Vagina (tissue), 2 donors: ENCODE data around the gene IFNL4. TPM values are rescaled to one million over a fixed set of nuclear protein-coding genes. Genes with fewer than 3 reads are reported as not detected.
"Not testable (repeated sequence)": the region's sequence is repeated elsewhere in the genome, so short reads cannot be mapped to it uniquely, and the experiment has no call there.

Experiments
- DNase-seq, 2 donors: peaks; one replicate each; pipeline ENCODE4 v3.0.0-alpha.2; 2017; ENCODE audit errors: extremely low spot score in 2 of 2
- H3K27ac ChIP-seq: fragments of 200-600 bp; sonication (generic); one replicate; pipeline ENCODE4 v1.5.1; 2019
- H3K27me3 ChIP-seq: fragments of 200-600 bp; sonication (generic); one replicate; pipeline ENCODE4 v1.5.1; 2019
- H3K36me3 ChIP-seq, 2 donors: fragments of 200-600 bp; sonication (generic); one replicate each; pipeline ENCODE4 v1.5.1; 2017 to 2019
- H3K4me1 ChIP-seq: fragments of 200-600 bp; sonication (generic); one replicate; pipeline ENCODE4 v1.5.1; 2019
- H3K4me3 ChIP-seq, 2 donors: fragments of 200-600 bp; sonication (generic); 1 replicate in 1 of 2; 2 replicates in 1 of 2; pipeline ENCODE4 v1.5.1; 2016 to 2019
- H3K9me3 ChIP-seq: fragments of 200-600 bp; sonication (generic); one replicate; pipeline ENCODE4 v1.5.1; 2019
- CTCF ChIP-seq, 3 experiments: fragments of 450-650 bp in 2 of 3; fragments of 200-600 bp in 1 of 3; sonication (generic) in 1 of 3; IDR thresholded peaks; one replicate each; pipeline ENCODE4 v1.5.1; 2017 to 2019; ENCODE audit warnings: antibody characterized with exemption in 3 of 3, mild to moderate bottlenecking in 2 of 3, moderate library complexity in 2 of 3
- POLR2A ChIP-seq, 2 donors: fragments of 450-650 bp; IDR thresholded peaks; one replicate each; pipeline ENCODE4 v1.6.1; 2017; ENCODE audit warnings: antibody characterized with exemption in 2 of 2, mild to moderate bottlenecking in 2 of 2, moderate library complexity in 2 of 2
- POLR2AphosphoS5 ChIP-seq, 2 donors: sonication (generic); formaldehyde crosslinking; IDR thresholded peaks; one replicate each; pipeline ENCODE4 v1.9.0; 2017; ENCODE audit warnings: antibody characterized with exemption in 2 of 2, mild to moderate bottlenecking in 2 of 2, low read depth in 1 of 2; ENCODE audit not compliant: insufficient read depth in 1 of 2
- intact Hi-C: fragments of 100-400 bp; cut with DNase I; formaldehyde crosslinking; loops from one replicate; pipeline ENCODE4 v1.15.1; 2023
- total RNA-seq: library from RNA; depleted of rRNA; stranded (reverse); fragments of >200 nt; gene quantifications from one replicate; pipeline ENCODE4 v1.2.3, GENCODE V29; 2016

IFNL4 gene
- total RNA-seq, 1 donor from 2014 or later: not detected

- Histone ChIP-seq H3K4me1 (no peaks in the 10 kb centered on the region), H3K27ac (no peak overlapping the region), H3K36me3 (no peaks in the 10 kb centered on the region), H3K4me3 (no peak overlapping the region), H3K9me3 (no peaks in the 10 kb centered on the region), H3K27me3 (no peaks in the 10 kb centered on the region)
- no peak for DNase-seq
- TF ChIP-seq POLR2AphosphoS5 (IDR thresholded peaks at IDR 0.05; ENCODE audit: insufficient read depth in 1 of 2, low read depth in 1 of 2): no peak
- TF ChIP-seq POLR2A (IDR thresholded peaks at IDR 0.05): no peak
- no peak for TF ChIP-seq CTCF (IDR thresholded peaks at IDR 0.05)
- intact Hi-C loops: no loop called here
These were observed 18.4 kb downstream of the IFNL4 start for GRCh38 chr19:39230096-39230764.

DNA sequence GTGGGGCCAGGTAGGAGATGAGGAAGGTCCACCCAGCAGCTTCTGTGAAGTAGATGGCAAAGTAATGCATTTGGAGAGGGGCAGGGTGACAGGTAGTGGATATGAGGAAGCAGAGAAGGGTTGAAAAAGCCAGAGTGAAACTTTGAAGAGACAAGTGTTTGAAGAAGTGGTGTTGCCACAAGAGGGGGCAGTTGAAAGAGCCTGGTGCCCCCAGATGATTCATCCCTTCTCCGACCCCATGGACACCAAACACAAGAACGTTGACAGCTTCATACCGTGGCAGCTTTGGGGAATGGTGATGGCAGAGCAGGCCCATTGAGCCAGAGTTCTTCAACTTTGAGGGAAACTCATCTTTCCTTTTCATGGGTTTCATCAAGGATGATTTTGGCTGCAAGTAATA, 23.7 kb downstream of the IFNL4 start:
- H3K9me3 ChIP-seq: no peaks in the 10 kb centered on the region
- no peak for TF ChIP-seq POLR2AphosphoS5 (IDR thresholded peaks at IDR 0.05; ENCODE audit: insufficient read depth in 1 of 2, low read depth in 1 of 2)
- TF ChIP-seq POLR2A (IDR thresholded peaks at IDR 0.05): no peak
- TF ChIP-seq CTCF (IDR thresholded peaks at IDR 0.05): no peak
- H3K27me3 ChIP-seq: no peaks in the 10 kb centered on the region
- intact Hi-C loops: no loop called here
- H3K4me3 ChIP-seq: no peak overlapping the region
- H3K4me1 ChIP-seq: no peaks in the 10 kb centered on the region
- H3K27ac ChIP-seq: no peak overlapping the region
- H3K36me3 ChIP-seq: no peaks in the 10 kb centered on the region
- DNase-seq: no peak

GRCh38 chr19:39223703-39224279, 24.9 kb downstream of the IFNL4 start:
- intact Hi-C loops: no loop called here
- H3K27me3 ChIP-seq: no peaks in the 10 kb centered on the region

DNA sequence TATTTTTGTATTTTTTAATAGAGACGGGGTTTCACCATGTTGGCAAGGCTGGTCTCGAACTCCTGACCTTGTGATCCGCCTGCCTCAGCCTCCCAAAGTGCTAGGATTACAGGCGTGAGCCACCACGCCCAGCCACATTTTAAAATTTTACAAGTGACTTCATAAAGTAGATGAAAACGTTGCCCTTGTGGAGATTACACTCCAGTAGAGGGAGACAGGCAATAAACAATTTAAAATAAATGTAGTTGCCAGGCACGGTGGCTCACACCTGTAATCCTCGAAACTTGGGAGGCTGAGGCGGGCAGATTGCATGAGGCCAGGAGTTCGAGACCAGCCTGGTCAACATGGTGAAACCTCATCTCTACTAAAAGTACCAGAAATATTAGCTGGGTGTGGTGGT, 29.5 kb downstream of the IFNL4 start:
- H3K4me1 ChIP-seq, H3K9me3 ChIP-seq, H3K4me3 ChIP-seq, H3K27me3 ChIP-seq, DNase-seq, H3K36me3 ChIP-seq, H3K27ac ChIP-seq, intact Hi-C loops: not testable (repeated sequence)

More at GRCh38 chr19:39223703-39224279, 24.9 kb downstream of the IFNL4 start:
- H3K4me3 ChIP-seq: no peak overlapping the region
- no peaks in the 10 kb centered on the region for H3K4me1 ChIP-seq
- no peak overlapping the region for H3K27ac ChIP-seq
- DNase-seq: no peak
- no peaks in the 10 kb centered on the region for H3K36me3 ChIP-seq
- no peaks in the 10 kb centered on the region for H3K9me3 ChIP-seq
- no peak for TF ChIP-seq CTCF (IDR thresholded peaks at IDR 0.05)
- no peak for TF ChIP-seq POLR2A (IDR thresholded peaks at IDR 0.05)
- TF ChIP-seq POLR2AphosphoS5 (IDR thresholded peaks at IDR 0.05; ENCODE audit: insufficient read depth in 1 of 2, low read depth in 1 of 2): no peak

DNA sequence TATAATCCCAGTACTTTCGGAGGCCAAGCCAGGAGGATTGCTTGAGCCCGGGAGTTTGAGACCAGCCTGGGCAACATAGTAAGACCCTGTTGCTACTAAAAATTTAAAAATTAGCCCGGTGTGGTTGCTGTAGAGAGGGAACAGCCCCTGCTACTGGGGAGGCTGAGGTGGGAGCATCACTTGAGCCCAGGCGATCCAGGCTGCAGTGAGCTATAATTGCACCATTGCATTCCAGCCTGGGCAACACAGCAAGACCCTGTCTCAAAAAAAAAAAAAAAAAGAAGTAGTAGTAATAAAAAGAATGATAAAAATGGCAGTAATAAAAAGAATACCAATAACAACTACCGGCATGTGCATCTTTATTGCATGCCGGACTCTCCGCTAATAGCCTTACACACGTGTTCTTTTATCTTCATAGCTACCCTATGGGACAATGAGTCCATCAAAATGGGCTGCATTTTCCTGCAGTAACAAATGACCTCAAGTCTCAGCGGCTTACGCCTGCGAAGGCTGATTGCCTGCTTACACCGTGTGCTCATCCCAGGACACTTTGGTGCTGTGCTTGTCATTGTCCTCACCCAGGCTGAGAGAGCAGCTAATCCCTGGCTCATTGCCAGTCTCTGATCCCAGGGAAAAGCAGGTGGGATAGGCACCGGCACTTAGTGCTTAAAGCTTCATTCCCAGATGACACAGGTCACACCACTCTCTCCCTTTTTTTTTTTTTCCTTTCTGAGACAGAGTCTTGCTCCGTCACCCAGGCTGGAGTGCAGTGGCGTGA, 30.2 kb downstream of the IFNL4 start:
- no peaks in the 10 kb centered on the region for H3K27me3 ChIP-seq
- no peak overlapping the region for H3K27ac ChIP-seq

GRCh38 chr19:39217094-39217493, 31.6 kb downstream of the IFNL4 start:
- H3K27me3 ChIP-seq: no peaks in the 10 kb centered on the region
- no peak for DNase-seq
- H3K4me3 ChIP-seq: no peak overlapping the region
- no peak overlapping the region for H3K27ac ChIP-seq
- no peaks in the 10 kb centered on the region for H3K4me1 ChIP-seq
- H3K36me3 ChIP-seq: no peaks in the 10 kb centered on the region
- TF ChIP-seq CTCF (IDR thresholded peaks at IDR 0.05) (no peak), POLR2AphosphoS5 (IDR thresholded peaks at IDR 0.05; ENCODE audit: insufficient read depth in 1 of 2, low read depth in 1 of 2) (no peak), POLR2A (IDR thresholded peaks at IDR 0.05) (no peak)
- no peaks in the 10 kb centered on the region for H3K9me3 ChIP-seq
- intact Hi-C loops: no loop called here

More for the DNA sequence above, 30.2 kb downstream of the IFNL4 start:
- no peak for DNase-seq
- no peaks in the 10 kb centered on the region for H3K36me3 ChIP-seq
- H3K4me1 ChIP-seq: no peaks in the 10 kb centered on the region
- intact Hi-C loops: no loop called here
- TF ChIP-seq POLR2AphosphoS5 (IDR thresholded peaks at IDR 0.05; ENCODE audit: insufficient read depth in 1 of 2, low read depth in 1 of 2): no peak
- H3K4me3 ChIP-seq: no peak overlapping the region
- no peaks in the 10 kb centered on the region for H3K9me3 ChIP-seq

DNA sequence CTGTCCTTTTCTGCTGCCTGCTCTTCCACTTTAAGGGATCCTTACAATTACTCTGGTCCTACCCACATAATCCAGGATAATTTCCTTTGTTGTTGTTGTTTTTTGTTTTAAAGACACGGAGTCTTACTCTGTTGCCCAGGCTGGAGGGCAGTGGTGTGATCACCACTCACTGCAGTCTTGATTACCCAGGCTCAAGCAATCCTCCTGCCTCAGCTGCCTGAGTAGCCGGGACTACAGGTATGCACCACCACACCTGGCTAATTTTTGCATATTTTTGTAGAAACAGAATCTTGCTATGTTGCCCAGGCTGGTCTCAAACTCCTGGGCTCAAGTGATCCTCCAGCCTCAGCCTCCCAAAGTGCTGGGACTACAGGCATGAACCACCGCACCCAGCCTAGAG, 33.3 kb downstream of the IFNL4 start:
- H3K27ac ChIP-seq, H3K4me3 ChIP-seq, intact Hi-C loops, H3K36me3 ChIP-seq, H3K4me1 ChIP-seq, H3K9me3 ChIP-seq, DNase-seq, H3K27me3 ChIP-seq: not testable (repeated sequence)
